Cardiac muscle cell (in vitro differentiated cells and primary cell): ENCODE data around the gene POU2AF1. TPM values are rescaled to one million over a fixed set of nuclear protein-coding genes. Genes with fewer than 3 reads are reported as not detected.

Experiments
- DNase-seq, 2 donors: peaks; one replicate each; pipeline versions ENCODE4 v3.0.0 to v3.0.0-alpha.2; 2010 to 2017; ENCODE audit warnings: low read depth in 1 of 2, low spot score in 1 of 2
- H3K27ac ChIP-seq: fragments of 200-600 bp; sonication (generic); 2 replicates; pipeline ENCODE4 v1.5.1; 2016
- H3K27me3 ChIP-seq: fragments of 200-600 bp; sonication (generic); 2 replicates; pipeline ENCODE4 v1.6.0; 2016; ENCODE audit warnings: control low read depth
- H3K36me3 ChIP-seq: fragments of 200-600 bp; sonication (generic); 2 replicates; pipeline ENCODE4 v1.5.1; 2016; ENCODE audit warnings: control low read depth
- H3K4me1 ChIP-seq: fragments of 200-600 bp; sonication (generic); 2 replicates; pipeline ENCODE4 v1.8.1; 2017; ENCODE audit warnings: low read depth, mild to moderate bottlenecking, mixed run types
- H3K4me3 ChIP-seq: fragments of 200-600 bp; sonication (generic); 2 replicates; pipeline ENCODE4 v1.5.1; 2016; ENCODE audit warnings: mild to moderate bottlenecking
- H3K9me3 ChIP-seq: fragments of 200-600 bp; sonication (generic); 2 replicates; pipeline ENCODE4 v1.5.1; 2017; ENCODE audit warnings: low read depth, mild to moderate bottlenecking, control low read depth
- CTCF ChIP-seq: IDR thresholded peaks from 2 replicates; pipeline ENCODE4 v1.5.1; 2012; ENCODE audit warnings: low read depth, mild to moderate bottlenecking, low read length
- polyA plus RNA-seq: library from polyadenylated mRNA; unstranded; fragments of >200 nt; fragmentation: Nextera tagmentation; extraction: Ambion mirVana; gene quantifications from 2 replicates; pipeline ENCODE4 v1.2.1, GENCODE V29; 2016
- total RNA-seq: library from RNA; depleted of rRNA; stranded (reverse); fragments of >200 nt; gene quantifications from 2 replicates; pipeline ENCODE4 v1.2.3, GENCODE V29; 2016

POU2AF1 gene
- total and polyA plus RNA-seq, 2 experiments from 2014 or later, result not detected

DNA sequence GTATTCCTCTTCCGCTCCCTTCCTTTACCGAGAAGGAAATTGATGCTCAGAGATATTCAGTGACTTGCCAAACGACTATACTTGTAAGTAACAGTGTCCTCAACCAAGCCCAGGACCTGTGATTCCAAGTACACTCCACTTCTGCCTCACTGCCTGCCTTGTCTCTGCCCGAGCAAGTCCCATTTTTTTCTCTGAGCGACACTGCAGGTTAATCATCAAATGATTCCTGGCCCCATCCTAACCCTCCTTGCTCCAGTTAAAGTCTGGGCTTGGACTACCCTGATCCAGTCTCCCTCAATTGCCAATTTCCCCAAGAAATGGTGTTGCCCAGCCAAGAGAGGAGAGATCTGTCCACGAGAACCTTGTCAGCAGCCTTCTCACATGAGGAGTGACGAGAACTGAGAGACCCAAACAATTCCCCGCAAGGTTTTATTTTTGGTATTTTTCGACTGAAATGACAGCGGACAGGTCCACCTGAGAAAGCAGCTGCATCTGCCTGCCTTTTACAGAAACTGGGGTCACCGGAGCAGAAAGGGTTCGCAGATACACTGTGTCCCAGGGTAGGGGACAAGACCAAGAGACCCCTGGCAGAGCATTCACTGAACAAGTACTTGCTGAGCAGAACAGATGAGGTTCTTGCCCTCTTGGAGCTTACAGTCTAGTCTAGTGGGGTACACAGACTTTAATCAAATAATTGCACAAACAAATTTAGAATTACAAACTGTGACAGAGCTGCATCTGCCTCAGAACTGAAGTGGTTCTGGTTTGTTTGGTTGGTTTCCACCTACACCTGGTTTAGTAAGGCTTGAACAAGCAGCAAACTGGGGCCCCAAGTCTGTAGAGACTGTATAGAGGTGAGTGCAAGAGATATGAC is 11.4 kb downstream of the POU2AF1 start:
- no peaks in the 10 kb centered on the region for H3K36me3 ChIP-seq

DNA sequence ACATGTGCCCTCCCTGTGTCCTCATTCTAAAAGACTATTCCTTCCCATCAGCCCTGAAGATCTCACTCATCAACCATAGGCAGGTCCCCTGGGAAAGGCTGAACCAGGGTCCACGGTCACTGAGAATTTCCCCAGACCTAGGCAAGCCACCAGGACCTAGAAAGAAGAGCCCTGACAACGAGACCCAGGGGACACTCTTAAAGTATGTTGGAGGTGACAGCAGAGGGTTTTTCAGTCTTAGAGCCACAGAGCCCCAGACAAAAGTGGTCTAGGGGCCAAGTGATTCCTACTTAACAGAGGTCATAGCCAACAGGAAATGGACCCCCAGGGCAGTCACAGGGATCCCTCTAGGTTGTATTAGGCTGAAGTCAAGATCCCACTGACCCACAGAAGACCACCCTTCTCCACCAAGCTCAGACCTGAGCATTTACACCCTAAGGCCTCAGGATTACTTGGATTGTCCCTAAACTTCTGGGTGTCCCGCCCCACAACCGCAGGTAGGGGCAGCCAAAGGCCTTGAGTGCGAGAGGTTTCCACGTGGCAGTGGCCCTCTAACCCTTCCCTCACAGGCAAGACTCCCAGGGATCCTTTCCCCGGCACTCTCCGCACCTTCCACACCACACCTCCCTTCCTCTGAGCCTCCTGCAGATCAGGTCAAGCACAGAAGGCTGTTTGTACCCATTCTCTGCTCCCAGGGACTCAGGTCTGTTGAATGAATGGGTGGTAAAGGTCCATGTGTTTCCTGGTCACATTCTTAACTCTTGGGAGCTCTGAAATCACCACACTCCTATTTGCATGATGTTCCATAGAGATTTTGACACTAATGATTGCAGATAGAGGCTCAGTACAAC is 12.3 kb downstream of the POU2AF1 start:
- no peak overlapping the region for H3K4me3 ChIP-seq
- no peaks in the 10 kb centered on the region for H3K4me1 ChIP-seq
- TF ChIP-seq CTCF, result no peak
- H3K27me3 ChIP-seq, result no peaks in the 10 kb centered on the region
- no peaks in the 10 kb centered on the region for H3K9me3 ChIP-seq
- H3K27ac ChIP-seq, result no peak overlapping the region
- DNase-seq, result no peak
- no peaks in the 10 kb centered on the region for H3K36me3 ChIP-seq

More for the DNA sequence above, 11.4 kb downstream of the POU2AF1 start:
- no peak for DNase-seq
- H3K4me3 ChIP-seq, result no peak overlapping the region
- no peaks in the 10 kb centered on the region for H3K27me3 ChIP-seq
- no peaks in the 10 kb centered on the region for H3K4me1 ChIP-seq
- H3K9me3 ChIP-seq, result no peaks in the 10 kb centered on the region
- H3K27ac ChIP-seq, result no peak overlapping the region
- TF ChIP-seq CTCF, result no peak

GRCh38 chr11:111365722-111366559 is 13.1 kb downstream of the POU2AF1 start:
- no peak for TF ChIP-seq CTCF
- Histone ChIP-seq H3K4me3 (no peak overlapping the region), H3K4me1 (no peaks in the 10 kb centered on the region), H3K36me3 (no peaks in the 10 kb centered on the region), H3K27ac (no peak overlapping the region), H3K9me3 (no peaks in the 10 kb centered on the region), H3K27me3 (no peaks in the 10 kb centered on the region)
- DNase-seq, result no peak

DNA sequence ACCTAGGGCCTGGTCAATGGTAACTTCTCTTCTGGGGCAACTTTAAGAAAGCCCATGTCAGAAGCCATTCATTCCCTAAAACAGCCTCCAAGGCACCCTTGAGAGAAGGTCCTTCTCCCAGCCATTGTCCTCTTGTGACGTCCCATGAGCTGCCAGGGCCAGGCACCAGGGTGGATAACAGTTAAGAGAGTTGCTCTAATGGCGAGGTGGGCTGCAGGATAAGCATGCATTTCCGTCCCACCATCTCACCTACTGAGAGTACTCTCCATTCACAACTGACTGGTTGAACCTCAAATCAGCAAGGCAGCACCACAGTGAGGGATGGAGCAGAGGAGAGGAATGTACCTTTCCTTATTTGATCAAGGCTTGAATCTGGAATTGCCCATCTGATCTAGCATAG is 14.6 kb downstream of the POU2AF1 start:
- Histone ChIP-seq H3K27ac (no peak overlapping the region), H3K36me3 (no peaks in the 10 kb centered on the region), H3K27me3 (no peaks in the 10 kb centered on the region), H3K9me3 (no peaks in the 10 kb centered on the region), H3K4me3 (no peak overlapping the region), H3K4me1 (no peaks in the 10 kb centered on the region)
- DNase-seq, result no peak
- no peak for TF ChIP-seq CTCF

DNA sequence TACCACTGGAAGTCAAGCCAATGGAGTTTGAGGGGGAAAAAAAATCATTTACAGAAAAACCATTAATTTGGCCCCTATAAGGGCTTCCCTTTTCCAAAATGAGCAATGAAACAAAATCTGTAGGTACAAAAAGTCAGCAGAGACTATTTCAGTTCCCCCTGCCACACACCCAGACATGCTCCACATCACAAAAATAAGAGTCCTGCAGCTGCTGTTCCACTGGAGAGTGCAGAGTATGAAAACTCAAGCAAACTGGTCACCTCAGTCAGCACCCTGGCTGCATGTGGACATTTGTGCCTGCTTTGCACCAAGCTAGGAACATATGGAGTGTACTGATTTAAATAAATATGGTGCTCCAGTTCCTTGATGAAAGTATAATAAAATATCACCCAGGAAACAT is 15.1 kb downstream of the POU2AF1 start:
- no peak for TF ChIP-seq CTCF
- Histone ChIP-seq H3K27ac (no peak overlapping the region), H3K4me1 (no peaks in the 10 kb centered on the region), H3K9me3 (no peaks in the 10 kb centered on the region), H3K4me3 (no peak overlapping the region), H3K27me3 (no peaks in the 10 kb centered on the region), H3K36me3 (no peaks in the 10 kb centered on the region)
- DNase-seq, result no peak
